Measurements from ENCODE around the gene CASZ1.

Gene CASZ1

GRCh38 chr1:10816743-10817369, 20.4 kb upstream of the CASZ1 start:
- no peak overlapping the region for H3K4me3 ChIP-seq (ENCODE audit: low read depth, low read length)
- no peak for DNase-seq (ENCODE audit: low read depth)
- in situ Hi-C loops (cut with HindIII; ENCODE audit: low sequenced_read_pairs): no loop called here
- TF ChIP-seq, protein P1, sequence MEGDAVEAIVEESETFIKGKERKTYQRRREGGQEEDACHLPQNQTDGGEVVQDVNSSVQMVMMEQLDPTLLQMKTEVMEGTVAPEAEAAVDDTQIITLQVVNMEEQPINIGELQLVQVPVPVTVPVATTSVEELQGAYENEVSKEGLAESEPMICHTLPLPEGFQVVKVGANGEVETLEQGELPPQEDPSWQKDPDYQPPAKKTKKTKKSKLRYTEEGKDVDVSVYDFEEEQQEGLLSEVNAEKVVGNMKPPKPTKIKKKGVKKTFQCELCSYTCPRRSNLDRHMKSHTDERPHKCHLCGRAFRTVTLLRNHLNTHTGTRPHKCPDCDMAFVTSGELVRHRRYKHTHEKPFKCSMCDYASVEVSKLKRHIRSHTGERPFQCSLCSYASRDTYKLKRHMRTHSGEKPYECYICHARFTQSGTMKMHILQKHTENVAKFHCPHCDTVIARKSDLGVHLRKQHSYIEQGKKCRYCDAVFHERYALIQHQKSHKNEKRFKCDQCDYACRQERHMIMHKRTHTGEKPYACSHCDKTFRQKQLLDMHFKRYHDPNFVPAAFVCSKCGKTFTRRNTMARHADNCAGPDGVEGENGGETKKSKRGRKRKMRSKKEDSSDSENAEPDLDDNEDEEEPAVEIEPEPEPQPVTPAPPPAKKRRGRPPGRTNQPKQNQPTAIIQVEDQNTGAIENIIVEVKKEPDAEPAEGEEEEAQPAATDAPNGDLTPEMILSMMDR (IDR thresholded peaks at IDR 0.05; ENCODE audit: low read depth, low read length, missing control alignments): no peak

DNA sequence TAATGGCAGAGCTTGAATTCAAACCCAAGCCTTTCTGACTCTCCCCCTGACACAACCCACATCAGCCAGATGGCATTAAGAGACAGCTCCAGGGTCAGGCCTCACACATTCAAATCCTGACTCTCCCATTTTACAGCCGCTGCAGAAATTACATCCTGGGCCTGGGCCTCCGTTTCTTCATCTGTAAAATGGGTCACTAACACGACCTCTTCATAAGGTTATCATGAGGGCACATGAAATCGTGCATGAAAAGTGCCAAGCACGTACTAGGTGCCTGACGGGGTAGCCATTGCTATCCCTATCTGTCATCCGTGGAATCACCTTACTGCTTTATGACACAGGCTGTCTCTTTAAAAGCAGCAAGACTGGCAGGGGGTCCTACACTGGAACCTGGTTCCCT, 19.8 kb upstream of the CASZ1 start:
- in situ Hi-C loops (cut with HindIII; ENCODE audit: low sequenced_read_pairs): no loop called here
- DNase-seq (ENCODE audit: low read depth): no peak
- TF ChIP-seq, protein P1 (IDR thresholded peaks at IDR 0.05; ENCODE audit: low read depth, low read length, missing control alignments): no peak
- no peak overlapping the region for H3K4me3 ChIP-seq (ENCODE audit: low read depth, low read length)

DNA sequence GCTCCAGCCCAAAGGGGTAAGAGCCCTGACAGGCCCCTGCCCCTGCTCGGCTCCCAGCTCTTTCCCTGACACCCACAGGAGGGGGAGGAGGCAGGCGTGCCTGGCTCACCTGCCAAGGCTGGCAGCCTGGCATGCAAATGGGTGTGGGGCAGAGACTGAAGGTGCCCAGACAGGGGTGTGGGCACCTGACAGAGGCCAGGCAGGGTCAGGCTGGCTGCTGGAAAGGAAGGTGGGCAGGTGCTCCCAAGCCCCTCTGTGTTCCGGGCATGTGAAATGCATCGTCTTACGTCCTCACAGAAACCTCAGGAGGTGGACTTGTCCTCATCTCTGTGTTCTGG, 19.4 kb upstream of the CASZ1 start:
- in situ Hi-C loops (cut with HindIII; ENCODE audit: low sequenced_read_pairs): no loop called here
- no peak for DNase-seq (ENCODE audit: low read depth)
- TF ChIP-seq, protein P1 (IDR thresholded peaks at IDR 0.05; ENCODE audit: low read depth, low read length, missing control alignments): no peak
- H3K4me3 ChIP-seq (ENCODE audit: low read depth, low read length): no peak overlapping the region

DNA sequence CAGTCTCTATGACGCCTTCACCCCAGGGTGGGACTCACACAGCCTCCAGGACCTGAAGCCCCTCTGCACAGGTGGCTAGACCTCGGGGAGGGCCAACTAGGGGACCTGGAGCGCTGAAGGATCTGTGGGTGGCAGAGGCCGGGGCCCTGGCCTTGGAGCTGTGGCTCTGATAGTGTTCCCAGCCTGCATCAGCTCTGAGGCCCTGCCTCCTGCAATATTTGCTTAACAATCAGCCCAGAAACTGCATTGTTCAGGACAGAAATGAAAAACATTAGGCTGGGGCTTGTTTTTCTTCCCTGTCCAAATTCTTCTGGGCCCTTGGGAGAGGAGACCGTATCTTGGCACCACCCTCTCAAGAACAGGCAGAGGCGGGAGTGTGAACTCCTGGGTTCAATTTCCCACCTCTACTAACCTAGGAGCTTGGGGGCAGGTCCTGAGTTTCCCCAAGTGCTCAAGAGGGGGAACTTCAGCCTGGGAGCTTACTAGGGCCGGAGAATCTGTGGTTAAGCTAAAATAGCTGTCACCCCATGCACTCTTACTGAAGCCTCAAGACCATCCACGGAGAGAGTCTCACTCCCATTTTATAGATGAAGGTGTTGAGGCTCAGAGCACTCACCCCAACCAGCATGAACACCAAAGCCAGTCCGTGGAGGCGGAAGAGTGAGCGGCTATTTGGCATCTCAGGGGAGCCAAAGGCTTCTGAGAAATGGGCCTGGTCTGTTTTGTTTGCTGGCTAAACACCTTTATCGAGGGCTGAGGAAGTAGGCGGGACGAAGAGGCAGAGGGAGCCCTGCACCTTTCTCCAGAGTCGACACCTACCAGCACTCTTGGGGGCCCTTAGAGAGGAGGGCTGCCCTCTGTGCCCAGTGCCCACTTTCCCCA, 18.8 kb upstream of the CASZ1 start:
- no peak overlapping the region for H3K4me3 ChIP-seq (ENCODE audit: low read depth, low read length)
- TF ChIP-seq, protein P1 (IDR thresholded peaks at IDR 0.05; ENCODE audit: low read depth, low read length, missing control alignments): no peak
- in situ Hi-C loops (cut with HindIII; ENCODE audit: low sequenced_read_pairs): no loop called here
- DNase-seq (ENCODE audit: low read depth): no peak

DNA sequence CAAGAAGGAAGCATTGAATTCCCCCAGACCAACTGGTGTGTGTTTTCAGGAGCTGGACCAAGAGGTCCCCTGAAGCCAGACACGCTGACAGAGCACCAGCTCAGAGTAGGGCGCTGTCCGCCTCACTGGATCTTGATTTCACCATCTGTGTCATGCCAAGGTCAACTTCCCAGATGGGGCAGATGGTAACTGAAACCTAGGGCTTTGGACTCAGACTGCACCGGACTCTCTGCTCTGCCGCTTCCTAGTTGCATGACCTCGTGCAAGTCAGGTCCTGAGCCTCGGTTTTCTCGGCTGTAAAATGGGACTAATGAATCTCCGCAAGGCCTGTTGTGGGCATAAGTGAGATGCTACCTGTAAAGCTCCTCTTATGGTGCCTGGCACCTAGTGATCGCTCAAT, 17.9 kb upstream of the CASZ1 start:
- TF ChIP-seq, protein P1 (IDR thresholded peaks at IDR 0.05; ENCODE audit: low read depth, low read length, missing control alignments): no peak
- DNase-seq (ENCODE audit: low read depth): no peak
- in situ Hi-C loops (cut with HindIII; ENCODE audit: low sequenced_read_pairs): no loop called here
- H3K4me3 ChIP-seq (ENCODE audit: low read depth, low read length): no peak overlapping the region

DNA sequence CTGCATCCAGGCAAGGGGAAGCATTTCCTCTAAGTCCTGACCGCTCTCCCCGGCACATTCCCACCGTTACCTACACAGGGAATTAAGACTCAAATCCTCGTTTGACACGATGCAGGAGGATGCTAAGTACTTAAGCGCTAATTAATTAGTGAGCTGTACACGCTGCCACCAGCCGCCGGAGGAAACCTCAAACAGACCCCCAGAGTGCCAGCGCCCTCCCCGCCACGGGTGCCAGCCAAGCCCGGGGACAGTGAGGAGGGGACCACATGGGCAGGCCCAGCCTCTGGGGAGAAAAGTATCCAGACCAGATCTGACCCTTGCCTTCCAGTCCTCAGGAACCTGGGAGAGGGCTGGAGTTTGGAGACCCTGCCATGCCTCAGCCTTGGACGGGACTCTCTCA, 17.4 kb upstream of the CASZ1 start:
- no peak for DNase-seq (ENCODE audit: low read depth)
- in situ Hi-C loops (cut with HindIII; ENCODE audit: low sequenced_read_pairs): no loop called here
- H3K4me3 ChIP-seq (ENCODE audit: low read depth, low read length): no peak overlapping the region
- TF ChIP-seq, protein P1 (IDR thresholded peaks at IDR 0.05; ENCODE audit: low read depth, low read length, missing control alignments): no peak

Data from astrocyte of the cerebellum (primary cell).